HG03460 (cell line): ENCODE measurements around the gene DRAXIN.

ENCODE experiments used
- ATAC-seq: cut with Tn5 transposase; IDR thresholded peaks from one replicate; pipeline ENCODE4 v1.9.1; 2021; ENCODE audit not compliant: unreplicated experiment

The DRAXIN gene

DNA sequence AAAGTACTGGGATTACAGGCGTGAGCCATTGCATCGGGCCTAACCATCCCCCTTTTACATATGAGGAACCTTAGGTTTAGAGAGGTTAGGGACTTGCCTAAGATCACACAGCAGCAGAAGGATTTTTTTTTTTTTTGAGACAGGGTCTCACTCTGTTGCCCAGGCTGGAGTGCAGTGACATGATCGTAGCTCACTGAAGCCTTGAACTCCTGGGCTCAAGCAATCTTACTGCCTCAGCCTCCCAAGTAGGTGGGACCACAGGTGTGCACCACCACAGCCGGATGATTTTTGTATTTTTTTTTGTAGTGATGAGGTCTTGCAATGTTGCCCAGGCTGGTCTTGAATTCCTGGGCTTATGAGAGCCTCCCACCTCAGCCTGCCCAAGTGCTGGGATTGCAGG, 68.3 kb downstream of the DRAXIN start:
- no peak for ATAC-seq

DNA sequence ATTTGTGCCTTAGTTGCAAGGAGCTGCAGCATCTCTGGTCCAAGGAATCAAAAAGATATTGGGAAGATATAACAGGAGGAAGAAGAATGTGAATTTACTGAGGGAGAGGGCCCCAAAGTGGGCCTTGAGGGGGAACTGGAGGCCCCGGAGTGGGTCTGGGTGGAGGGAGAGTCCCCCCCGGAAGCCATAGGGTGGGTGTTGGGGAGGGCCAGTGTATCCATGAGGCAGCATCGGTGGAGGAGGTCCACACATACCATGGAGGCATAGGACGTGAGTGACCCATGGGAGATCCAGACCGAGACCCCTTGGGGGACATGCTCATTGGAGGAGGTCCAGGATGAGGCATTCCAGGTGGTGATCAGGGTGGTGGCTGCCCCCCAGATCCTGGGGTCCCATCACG, 69.8 kb downstream of the DRAXIN start:
- ATAC-seq = no peak

DNA sequence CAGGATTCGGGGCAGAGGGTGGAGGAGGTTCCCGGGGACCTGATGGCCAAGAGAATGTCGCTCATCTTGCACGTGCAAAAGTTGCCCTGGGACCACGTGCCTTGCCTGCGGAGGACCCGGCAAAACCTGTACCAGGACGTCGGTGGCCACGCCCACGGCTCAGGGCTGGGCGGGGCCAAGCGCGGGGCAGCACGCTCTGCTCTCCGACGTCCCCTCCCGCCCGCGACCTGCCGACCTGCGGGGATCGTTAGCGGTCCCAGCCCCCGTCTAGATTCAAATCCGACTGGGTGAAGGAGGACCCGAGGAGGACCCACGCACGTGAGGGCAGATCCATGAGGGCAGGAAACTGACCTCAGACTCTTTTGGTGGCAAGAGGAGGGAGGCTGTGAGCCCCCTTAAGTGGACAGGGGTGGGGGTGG, 70.5 kb downstream of the DRAXIN start, which contains the start of gene C1orf167:
C1orf167 (plus strand) TSS at position 206 of the 419 bp plus-strand sequence. CDS start 2,208 bp downstream, outside the sequence.
- ATAC-seq = no peak

- ATAC-seq = no peak
These were observed 72.6 kb downstream of the DRAXIN start for GRCh38 chr1:11764115-11764514.

DNA sequence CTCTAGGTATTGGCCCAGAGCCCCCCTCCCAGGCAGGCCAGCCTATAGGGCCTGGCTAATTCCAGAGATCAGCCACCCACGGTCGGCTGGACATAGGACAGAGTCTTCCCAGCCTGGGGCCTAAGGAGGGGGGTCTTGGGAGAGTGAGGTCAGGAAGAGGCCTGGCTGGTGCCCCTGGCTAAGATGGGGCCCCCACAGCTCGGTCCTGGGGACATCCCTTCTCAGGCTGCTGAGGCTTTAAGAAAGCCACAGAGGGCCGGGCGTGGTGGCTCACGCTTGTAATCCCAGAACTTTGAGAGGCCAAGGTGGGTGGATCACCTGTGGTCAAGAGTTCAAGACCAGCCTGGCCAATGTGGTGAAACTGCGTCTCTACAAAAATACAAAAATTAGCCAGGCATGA, 73.0 kb downstream of the DRAXIN start:
- no peak for ATAC-seq

DNA sequence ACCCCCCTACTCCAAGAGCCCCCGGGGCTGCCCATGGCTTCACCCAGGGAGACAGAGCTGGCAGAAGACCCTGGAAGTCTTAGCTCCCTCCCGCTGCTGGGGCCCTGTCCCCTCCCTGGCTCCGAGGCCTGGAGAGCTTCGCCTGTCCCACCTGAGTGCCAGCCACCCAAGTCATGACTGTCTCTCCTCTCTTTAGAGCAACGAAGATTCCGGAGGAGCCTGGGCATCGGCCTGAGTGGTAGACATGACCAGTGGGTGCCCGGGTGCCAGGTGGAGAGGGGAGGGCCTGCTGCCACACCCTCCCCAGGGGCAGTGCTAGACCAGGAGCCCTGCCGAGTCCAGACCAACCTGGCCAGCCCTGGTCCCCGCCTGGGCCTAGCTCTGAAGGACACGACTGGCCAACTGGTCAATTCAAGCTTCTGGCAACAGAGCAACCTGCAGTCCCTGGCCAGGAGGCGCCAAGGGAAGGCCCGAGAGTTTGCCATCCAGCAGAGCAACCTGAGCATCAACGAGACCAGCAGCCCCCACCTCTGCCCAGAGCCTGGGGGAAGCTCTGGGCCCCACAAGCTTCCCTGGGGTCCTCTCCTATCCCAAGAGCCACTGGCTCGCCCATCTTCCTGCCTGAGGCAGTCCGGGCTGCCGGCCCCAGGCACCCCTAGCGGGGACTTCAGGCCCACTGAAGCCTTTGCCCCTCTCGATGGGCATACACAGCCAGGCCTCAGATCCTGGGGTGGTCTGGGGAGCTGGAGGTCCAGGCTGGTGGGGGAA, 74.3 kb downstream of the DRAXIN start:
- ATAC-seq = no peak

GRCh38 chr1:11766429-11766776, 74.9 kb downstream of the DRAXIN start:
- ATAC-seq = no peak

GRCh38 chr1:11767922-11768704, 76.6 kb downstream of the DRAXIN start:
- no peak for ATAC-seq

GRCh38 chr1:11768821-11769220, 77.3 kb downstream of the DRAXIN start:
- no peak for ATAC-seq

- no peak for ATAC-seq
These were observed 77.8 kb downstream of the DRAXIN start for GRCh38 chr1:11769274-11769673.

GRCh38 chr1:11770011-11770410, 78.5 kb downstream of the DRAXIN start:
- no peak for ATAC-seq

DNA sequence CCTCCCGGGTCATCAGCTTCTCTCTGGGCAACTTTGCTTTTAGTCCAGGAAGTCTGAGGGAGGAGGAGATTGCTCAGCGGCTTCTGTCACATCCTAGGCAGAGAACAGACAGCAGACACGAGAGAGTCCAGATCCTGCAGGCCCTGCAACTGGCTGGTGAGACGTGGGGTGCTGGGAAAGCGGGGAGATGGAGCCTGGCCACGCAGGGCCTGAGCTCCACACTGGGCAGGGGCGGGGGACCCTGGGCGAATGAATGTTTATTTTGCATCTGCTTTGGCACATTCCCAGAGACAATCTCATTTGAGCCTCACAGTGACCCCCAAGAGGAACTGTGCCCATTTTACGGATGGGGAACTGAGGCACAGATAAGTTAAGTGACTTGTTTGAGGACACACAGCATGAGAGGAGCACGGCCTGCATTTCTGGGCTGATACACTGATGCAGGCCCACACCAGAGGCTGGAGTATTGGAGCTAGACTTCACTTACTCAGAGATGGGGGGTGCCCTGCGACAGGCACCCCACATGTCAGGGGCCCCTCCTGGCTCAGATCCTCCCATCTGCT, 80.1 kb downstream of the DRAXIN start:
- ATAC-seq = no peak

GRCh38 chr1:11772458-11772857, 80.9 kb downstream of the DRAXIN start:
- ATAC-seq = no peak

GRCh38 chr1:11774753-11775152, 83.2 kb downstream of the DRAXIN start:
- no peak for ATAC-seq
